HL-60 (cell line): ENCODE measurements around the gene SLC38A1.

Source experiments
- CTCF ChIP-seq: IDR thresholded peaks from one replicate; pipeline ENCODE4 v1.5.1; 2011; ENCODE audit warnings: low read length, control low read depth, inconsistent platforms; ENCODE audit not compliant: insufficient read depth
- POLR2AphosphoS5 ChIP-seq: IDR thresholded peaks from 2 replicates; pipeline ENCODE4 v1.6.1; 2012; ENCODE audit warnings: low read depth
- REST ChIP-seq: IDR thresholded peaks from 2 replicates; pipeline ENCODE4 v1.6.1; 2012; ENCODE audit warnings: low read depth; ENCODE audit not compliant: insufficient replicate concordance
- SPI1 ChIP-seq: IDR thresholded peaks from 2 replicates; pipeline ENCODE4 v1.6.1; 2012; ENCODE audit warnings: low read depth, mild to moderate bottlenecking, borderline replicate concordance

GRCh38 chr12:46259071-46259470 is 9.8 kb downstream of the SLC38A1 start:
- TF ChIP-seq POLR2AphosphoS5 (no peak), CTCF (no peak), REST (no peak), SPI1 (no peak)
